HG03280 (cell line): ENCODE measurements around the gene MROH7.

ENCODE experiments used
- ATAC-seq: cut with Tn5 transposase; IDR thresholded peaks from one replicate; pipeline ENCODE4 v1.9.1; 2021; ENCODE audit warnings: mild to moderate bottlenecking, moderate library complexity; ENCODE audit not compliant: unreplicated experiment

The MROH7 gene

GRCh38 chr1:54724771-54725170 is 83.2 kb downstream of the MROH7 start:
- no peak for ATAC-seq

DNA sequence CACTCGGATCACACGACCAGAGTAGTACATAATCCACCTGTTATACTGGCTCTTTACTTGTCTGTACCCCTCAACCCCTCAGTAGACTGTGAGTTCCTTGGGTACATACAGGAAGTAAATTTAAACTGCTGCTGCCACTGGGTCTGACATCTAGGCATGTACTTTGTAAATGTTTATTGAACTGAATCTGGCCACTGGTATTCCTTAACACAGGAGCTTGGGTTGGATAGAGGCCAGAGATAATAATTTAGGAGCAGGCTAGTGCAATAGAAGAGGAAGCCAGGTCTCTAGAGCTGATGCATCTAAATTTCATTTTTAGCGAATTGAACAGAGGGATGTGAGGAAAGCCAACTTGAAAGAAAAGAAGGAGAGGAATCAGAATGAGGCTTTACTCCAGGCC is 86.4 kb downstream of the MROH7 start:
- ATAC-seq, result no peak

DNA sequence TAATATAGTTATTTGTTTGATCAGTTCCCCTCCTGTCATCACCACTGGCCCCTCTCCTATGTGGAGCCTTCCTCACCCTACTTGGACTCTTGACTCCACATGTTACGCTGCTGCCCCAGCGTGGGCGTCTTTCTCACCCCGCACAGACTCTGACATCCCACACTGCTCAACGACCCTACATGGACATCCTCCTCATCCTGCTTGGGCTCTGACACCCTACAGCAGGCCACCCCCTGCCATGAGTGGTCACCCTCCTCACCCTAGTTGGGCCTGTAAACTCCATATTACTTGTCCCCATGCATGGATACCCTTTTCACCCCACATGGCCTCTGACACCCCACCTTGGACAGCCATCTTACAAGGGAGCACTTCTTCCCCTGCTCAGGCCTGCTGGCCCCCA is 95.1 kb downstream of the MROH7 start:
- no peak for ATAC-seq

DNA sequence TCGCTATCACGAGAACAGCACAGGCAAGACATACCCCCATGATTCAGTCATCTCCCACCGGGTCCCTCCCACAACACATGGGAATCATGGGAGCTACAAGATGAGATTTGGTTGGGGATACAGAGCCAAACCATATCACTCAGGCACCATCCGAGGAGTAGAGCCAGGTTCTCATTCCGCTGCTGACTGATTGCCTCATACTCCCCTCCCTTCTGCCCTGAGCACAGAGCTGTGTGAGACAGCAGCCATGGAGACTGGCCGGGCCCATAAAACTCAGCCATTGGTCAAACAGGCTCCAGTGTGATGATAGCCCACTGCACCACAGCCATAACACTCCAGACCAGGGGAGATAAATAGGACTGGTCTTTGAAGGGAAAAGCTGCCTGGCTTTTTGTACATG is 96.7 kb downstream of the MROH7 start:
- no peak for ATAC-seq

- no peak for ATAC-seq
Observed at GRCh38 chr1:54741531-54741930, 99.9 kb downstream of the MROH7 start.

DNA sequence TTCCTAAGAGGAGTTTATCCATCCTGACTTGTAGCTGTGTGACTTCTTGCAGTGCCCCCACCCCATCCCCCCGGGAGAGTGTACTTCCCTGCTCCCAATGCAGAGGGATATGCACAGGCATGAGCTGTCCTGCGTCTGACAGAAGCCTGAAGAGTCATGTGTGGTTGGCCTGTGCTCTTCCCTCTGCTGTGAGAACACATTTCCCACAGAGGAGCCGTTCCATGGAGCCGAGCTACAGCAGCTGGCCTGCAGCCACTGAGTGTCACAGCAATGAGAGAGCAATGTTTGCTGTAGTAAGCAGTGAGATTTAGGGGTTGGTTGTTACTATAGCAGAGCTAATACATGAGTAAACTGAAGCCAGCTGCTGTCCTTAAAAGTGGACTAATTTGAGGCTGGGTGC is 100.7 kb downstream of the MROH7 start:
- no peak for ATAC-seq

DNA sequence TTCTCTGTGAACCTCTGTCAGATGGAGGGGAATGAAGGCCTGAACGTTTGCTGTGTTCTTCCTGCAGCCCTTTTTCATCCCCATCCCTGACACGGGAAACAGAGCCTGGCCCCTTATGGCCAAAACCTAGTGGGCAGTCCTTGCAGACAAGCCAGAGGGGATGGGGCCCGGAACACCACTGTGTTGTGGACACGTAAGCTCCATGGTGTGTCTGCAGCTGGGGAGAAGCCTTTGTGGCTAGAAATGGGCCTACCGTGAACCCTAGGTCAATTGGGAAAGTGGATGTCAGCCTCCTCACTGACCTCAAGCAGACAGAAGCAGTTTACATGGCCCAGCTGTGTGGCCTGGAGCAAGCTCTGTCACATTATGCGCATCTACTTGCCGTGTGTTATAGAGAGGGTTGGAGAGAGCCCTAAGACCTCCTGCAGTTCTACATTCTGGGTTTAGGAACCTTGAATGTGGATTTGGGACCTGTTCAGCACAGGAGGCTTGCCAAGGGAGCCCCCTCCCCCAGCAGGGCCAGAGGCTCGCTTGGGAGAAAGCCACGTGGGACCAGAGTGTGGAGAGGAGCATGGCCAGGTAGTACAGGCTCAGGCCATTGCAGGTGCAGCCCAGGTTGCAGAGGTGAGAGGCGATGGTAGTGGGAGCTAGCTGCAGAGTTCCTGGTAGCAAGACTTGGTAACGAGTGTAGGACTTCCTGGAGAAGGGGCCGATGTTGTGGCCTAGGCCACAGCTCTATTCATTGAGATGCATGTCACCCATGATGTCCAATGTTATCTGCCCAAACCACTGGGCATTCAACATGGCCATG is 102.0 kb downstream of the MROH7 start:
- ATAC-seq, result no peak

DNA sequence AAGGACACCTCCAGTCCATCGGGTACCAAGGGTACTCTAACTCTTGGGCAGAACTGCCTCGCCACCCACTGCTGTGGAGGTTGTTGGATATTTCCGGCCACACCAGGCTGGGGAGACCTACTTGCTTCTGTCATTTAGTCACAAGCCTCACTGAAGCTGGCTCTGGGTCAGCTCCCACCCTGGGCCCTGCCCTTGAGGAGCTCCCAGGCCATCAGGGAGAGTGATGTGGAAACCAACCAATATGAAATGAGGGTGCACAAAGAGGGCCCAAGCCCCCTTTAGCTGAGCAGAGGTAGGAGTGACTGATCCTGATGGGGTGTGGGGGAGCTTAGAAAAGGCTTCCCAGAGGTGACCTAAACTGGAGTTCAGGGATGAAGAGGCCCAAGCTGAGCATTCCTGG is 103.1 kb downstream of the MROH7 start:
- ATAC-seq, result no peak

DNA sequence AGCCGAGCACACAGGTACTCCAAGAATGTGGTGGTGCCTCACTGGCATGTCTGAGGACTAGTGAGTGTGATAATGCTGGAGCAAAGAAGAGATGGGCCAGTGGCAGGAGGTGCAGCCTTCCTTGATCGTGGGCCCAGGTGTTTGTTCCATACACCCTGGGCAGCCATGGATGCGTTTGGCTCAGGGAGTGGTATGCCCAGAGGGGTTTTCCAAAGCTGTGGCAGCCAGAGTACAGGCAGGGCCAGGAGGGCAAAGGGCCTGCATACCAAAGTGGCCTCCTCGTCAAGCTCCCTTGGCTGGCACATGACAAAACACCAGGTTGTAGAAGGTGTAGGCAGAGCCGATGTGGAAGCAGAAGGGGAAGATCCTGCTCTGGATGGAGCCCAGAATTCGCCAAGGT is 103.7 kb downstream of the MROH7 start:
- no peak for ATAC-seq

GRCh38 chr1:54745864-54746263 is 104.3 kb downstream of the MROH7 start:
- no peak for ATAC-seq

DNA sequence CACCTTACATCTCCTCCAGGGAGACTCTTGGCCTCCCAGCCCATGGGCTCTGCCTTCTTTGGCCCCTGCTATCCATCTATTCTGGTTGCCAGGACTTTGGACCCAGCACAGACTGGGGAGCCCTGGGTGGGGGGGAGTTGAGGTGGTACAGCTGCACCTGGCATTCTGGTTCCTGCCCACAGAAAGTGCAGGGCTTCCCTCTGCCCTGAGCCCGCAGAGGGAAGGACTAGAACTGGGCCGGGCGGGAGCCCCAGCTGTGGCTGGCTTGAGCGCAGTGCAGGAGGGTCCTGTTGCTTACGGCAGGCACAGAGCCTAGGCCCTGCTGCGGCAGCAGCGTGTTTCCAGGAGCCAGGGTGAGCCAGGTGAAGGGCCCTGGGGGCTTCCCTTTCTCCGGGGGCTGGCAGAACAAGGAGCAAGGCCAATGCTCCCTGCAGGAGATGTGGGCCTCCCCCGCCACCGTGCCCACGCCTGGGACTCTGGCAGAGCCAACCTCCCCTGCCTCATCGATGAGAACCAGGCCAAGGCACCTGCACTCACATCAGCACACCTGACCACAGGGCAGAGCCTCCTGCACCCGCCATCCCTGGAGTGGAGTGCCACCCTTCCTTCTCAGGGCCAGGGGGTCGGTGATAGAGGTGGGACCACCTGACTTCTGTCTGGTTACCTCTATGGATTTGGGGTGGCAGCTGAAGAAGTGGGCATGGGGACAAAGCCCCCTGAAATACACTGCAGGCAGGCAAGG is 106.7 kb downstream of the MROH7 start:
- ATAC-seq, result no peak

DNA sequence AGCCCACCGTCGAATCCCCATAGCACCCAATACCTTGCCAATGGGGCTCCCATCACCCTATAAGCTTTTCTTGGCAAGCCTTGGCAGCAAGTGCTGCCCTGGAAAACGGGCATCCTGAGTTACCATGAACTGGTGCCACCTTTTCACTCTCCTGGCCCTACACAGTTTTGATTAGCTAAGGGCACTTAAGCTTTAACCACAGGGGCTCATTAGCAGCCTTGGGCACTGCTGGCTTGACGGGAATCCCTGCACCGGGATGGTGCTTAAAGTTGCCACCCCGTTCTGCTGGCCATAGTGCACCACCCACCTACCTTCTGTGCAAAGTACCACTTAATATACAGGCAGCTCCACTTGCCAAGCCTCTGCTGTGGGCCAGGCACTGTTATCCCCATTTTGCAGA is 109.0 kb downstream of the MROH7 start:
- ATAC-seq, result no peak

GRCh38 chr1:54751426-54751825 is 109.8 kb downstream of the MROH7 start:
- no peak for ATAC-seq

GRCh38 chr1:54754045-54754444 is 112.5 kb downstream of the MROH7 start:
- ATAC-seq, result no peak

DNA sequence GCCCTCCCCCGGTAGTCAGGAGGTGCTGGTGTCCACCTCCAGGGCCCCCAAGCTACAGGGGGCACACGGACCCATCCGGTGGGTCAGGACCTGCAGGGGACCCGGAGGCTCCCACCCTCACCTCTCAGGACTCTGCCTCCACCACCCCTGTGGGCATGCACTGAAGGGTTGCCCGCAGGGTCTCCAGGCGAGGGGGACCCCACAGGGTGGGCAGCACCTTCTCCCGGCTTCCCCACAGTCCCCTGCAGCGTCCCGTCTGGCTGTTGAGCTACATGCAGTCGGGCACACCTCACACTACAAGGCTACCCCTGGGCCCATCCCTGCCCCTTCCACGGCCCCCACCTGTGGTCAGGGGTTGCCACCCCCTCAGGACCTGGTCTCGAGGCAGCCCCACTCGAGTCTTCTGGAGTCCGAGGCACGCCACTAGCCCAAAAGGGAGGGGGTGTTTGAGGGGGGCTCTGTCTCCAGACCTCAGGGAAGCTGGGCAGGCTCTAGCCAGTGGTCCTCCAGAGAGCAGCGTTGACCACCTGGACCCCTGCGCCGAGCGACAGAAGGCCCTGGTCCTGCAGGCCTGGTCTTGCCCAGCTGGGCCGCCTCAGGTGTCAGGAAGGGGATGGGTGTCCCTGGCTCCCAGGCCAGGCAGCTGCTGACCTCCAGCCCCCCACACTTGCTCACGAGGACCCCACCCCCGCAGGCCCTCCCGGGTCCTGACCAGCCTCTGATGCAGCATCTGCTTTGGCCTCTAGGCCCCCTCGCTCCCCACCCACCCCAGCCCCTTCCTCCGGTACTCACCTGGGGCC is 113.1 kb downstream of the MROH7 start:
- ATAC-seq, result no peak

DNA sequence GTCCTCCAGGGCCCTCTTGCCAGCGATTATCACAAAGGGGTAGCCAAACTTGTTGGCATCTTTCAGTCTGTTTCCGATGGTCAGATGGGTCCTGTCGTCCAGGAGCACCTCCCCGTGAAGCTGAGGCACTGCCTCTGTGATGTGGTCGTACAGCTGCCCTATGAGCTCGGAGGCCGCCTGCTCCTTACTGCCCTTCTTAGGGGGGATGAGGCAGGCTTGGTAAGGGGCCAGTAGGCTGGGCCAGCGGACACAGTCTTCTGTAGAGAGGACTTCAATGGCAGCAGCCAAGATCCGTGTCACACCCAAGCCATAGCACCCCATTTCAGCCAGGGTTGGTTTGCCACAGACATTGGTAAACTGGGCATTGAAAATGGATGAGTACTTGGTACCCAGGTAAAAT is 116.2 kb downstream of the MROH7 start:
- no peak for ATAC-seq

GRCh38 chr1:54758678-54759348 is 117.2 kb downstream of the MROH7 start:
- ATAC-seq, result no peak
